Liver (tissue), 3 donors: Measurements from ENCODE around the gene PRDX6.
A peak's percentile ranks its signal among the peaks of the same experiment; 100 is the strongest.

Source experiments
- GABPA ChIP-seq, 2 donors: IDR thresholded peaks in 1 of 2; conservative IDR thresholded peaks in 1 of 2; 2 replicates each; pipeline ENCODE4 v1.6.1; 2016; ENCODE audit warnings: antibody characterized with exemption in 2 of 2, mild to moderate bottlenecking in 1 of 2, moderate library complexity in 1 of 2
- RXRA ChIP-seq, 2 donors: IDR thresholded peaks; 2 replicates each; pipeline ENCODE4 v1.6.1; 2017 to 2018; ENCODE audit warnings: antibody characterized with exemption in 2 of 2, mild to moderate bottlenecking in 1 of 2
- TAF1 ChIP-seq: conservative IDR thresholded peaks from 2 replicates; pipeline ENCODE4 v1.6.1; 2016; ENCODE audit warnings: antibody characterized with exemption, mild to moderate bottlenecking
- TF ChIP-seq, protein P1 (sequence below): fragments of 150-350 bp; IDR thresholded peaks from 2 replicates; pipeline ENCODE4 v1.5.1; 2017; ENCODE audit warnings: improper control_type of control experiment, low read depth, low read length; ENCODE audit not compliant: missing input control
- TF ChIP-seq, protein P2 (sequence below): IDR thresholded peaks from 2 replicates; pipeline ENCODE4 v1.6.1; 2016; ENCODE audit warnings: antibody characterized with exemption, mild to moderate bottlenecking
- donor health status: healthy.
- donor health status: healthy.

DNA sequence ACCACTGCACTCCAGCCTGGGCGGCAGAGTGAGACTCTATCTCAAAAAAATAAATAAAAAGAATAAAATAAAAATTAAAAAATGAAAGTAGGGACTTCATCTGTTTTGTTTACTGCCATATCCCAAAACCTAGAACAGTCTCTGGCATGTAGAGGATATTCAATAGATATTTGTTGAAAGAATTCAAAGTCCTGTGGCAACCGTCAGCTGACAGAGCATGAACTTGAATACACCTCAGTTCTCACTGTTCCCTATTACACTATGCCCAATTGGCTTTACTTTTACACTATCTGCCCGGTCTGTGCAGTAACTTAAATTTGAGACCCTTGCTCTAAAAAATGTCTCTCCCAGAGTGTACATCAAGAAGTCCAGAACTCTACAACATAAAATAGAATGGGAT is 46.2 kb downstream of the PRDX6 start:
- TF ChIP-seq, protein P1, sequence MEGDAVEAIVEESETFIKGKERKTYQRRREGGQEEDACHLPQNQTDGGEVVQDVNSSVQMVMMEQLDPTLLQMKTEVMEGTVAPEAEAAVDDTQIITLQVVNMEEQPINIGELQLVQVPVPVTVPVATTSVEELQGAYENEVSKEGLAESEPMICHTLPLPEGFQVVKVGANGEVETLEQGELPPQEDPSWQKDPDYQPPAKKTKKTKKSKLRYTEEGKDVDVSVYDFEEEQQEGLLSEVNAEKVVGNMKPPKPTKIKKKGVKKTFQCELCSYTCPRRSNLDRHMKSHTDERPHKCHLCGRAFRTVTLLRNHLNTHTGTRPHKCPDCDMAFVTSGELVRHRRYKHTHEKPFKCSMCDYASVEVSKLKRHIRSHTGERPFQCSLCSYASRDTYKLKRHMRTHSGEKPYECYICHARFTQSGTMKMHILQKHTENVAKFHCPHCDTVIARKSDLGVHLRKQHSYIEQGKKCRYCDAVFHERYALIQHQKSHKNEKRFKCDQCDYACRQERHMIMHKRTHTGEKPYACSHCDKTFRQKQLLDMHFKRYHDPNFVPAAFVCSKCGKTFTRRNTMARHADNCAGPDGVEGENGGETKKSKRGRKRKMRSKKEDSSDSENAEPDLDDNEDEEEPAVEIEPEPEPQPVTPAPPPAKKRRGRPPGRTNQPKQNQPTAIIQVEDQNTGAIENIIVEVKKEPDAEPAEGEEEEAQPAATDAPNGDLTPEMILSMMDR = no peak
- TF ChIP-seq GABPA (IDR thresholded peaks at IDR 0.05 in 1 of 2, conservative IDR thresholded peaks at IDR 0.05 in 1 of 2) (no peak), TAF1 (no peak), RXRA (IDR thresholded peaks at IDR 0.05) (peak; percentile 80 to 85)
- TF ChIP-seq, protein P2, sequence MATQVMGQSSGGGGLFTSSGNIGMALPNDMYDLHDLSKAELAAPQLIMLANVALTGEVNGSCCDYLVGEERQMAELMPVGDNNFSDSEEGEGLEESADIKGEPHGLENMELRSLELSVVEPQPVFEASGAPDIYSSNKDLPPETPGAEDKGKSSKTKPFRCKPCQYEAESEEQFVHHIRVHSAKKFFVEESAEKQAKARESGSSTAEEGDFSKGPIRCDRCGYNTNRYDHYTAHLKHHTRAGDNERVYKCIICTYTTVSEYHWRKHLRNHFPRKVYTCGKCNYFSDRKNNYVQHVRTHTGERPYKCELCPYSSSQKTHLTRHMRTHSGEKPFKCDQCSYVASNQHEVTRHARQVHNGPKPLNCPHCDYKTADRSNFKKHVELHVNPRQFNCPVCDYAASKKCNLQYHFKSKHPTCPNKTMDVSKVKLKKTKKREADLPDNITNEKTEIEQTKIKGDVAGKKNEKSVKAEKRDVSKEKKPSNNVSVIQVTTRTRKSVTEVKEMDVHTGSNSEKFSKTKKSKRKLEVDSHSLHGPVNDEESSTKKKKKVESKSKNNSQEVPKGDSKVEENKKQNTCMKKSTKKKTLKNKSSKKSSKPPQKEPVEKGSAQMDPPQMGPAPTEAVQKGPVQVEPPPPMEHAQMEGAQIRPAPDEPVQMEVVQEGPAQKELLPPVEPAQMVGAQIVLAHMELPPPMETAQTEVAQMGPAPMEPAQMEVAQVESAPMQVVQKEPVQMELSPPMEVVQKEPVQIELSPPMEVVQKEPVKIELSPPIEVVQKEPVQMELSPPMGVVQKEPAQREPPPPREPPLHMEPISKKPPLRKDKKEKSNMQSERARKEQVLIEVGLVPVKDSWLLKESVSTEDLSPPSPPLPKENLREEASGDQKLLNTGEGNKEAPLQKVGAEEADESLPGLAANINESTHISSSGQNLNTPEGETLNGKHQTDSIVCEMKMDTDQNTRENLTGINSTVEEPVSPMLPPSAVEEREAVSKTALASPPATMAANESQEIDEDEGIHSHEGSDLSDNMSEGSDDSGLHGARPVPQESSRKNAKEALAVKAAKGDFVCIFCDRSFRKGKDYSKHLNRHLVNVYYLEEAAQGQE = peak; percentile 66
